GM15510 (cell line): ENCODE measurements around the gene ESD.

ENCODE experiments used
- POLR2A ChIP-seq: IDR thresholded peaks from 3 replicates; pipeline ENCODE4 v1.6.1; 2011; ENCODE audit warnings: borderline replicate concordance; ENCODE audit not compliant: insufficient read length; ENCODE audit errors: extremely low read depth

ESD gene

DNA sequence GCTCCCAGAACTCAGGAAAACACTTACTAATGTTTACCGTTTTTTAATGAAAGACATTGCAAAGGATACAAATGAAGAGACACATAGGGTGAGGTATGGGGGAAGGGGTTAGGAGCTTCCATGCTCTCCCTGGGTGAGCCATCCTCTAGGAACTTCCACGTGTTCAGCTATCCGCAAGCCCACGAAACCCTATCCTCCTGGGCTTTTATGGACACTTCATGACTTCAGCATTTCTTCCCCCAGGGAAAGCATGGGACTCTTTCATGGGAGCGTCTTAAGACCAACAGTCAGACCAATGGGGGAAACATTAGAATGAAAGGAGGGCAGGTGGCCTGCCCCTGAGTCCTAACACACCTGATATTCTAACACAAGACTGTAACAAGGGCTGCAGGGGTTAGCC lies 6.6 kb upstream of the ESD start:
- TF ChIP-seq POLR2A, result no peak

DNA sequence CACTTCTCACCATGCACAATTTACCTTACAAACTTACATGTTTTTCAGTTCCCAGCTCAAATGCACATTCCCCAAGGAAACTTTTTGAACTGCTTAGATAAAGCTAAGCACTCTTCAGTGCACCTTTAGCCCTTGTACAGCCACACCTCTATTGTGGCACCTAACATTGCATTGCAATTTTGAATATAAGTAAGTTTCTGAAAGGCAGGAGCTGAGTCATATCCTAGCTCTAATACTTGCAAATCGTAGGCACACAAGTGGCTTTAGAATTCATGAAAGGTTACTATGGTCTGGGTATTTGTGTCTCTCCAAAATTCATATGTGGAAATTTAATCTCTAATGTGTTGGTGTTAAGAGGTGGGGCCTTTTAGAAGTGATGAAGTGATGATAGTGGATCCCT lies 4.9 kb upstream of the ESD start:
- TF ChIP-seq POLR2A, result no peak

DNA sequence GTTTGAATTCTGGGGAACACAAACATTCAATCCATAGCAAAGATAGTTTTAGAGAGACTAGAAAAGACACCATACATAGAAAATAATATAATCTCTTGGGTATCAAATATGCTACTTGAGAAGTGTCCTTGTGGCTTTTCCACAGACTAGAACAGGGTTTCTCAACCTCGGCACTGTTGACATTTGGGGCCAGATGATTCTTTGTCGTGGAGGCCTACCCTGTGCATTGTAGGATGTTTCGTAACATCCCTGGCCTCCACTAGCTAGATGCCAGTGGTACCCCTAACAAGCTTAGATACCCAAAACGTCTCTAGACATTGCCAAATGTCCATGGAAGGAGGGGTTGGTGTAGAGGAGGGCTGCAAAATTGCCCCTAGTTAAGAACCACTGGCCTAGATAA lies 2.2 kb upstream of the ESD start:
- TF ChIP-seq POLR2A, result no peak

DNA sequence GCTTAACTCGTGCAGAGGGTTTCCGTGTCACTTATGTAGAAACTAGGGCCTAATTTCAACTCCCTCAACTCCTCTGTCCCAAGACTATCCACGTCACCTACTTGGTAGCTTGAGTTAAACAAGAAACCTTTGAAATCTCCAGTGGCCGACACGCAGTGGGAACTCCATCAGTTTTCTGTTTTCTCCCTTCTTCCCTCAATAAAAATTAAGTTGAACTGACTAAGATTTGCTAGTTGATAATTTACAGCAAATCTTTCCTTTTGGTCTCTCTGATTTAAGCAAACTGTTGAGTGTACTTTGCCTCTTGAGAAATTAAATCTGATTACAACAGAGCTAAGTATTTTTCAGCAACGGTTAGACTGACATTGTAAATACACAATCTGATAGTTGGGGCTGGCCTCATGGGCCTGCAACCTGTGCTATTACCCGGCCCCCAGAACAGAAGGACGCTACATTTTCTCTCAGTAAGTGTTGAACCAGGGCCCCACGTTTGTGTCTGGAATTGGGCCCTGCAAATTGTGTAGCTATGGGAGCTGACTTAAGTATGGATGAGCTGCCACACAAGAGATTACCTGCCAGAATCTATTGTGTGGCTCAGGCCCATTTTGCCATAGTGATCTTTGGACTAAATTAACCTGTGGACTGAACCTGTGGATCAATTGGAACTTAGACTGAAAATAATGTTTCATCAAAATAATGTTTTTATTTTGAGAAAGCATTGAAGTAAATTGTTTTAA lies 708 bp upstream of the ESD start:
- no peak for TF ChIP-seq POLR2A

DNA sequence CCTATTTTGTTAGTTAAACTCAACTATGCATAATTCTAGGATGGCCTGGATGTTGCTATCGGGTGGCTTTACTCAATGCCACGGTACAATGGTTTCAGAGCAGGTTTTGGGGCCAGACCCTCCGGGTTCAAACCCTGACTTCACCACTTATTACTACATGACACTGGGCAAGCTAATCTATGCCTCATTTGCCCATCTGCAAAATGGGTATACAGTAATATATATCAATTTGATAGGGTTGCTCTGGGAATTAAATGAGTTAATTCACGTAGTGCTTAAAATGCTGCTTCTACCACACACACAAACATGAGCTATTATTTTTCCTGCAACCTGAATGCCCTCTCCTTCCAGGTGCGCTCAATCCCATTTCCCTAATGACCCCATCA lies 839 bp downstream of the ESD start:
- no peak for TF ChIP-seq POLR2A

DNA sequence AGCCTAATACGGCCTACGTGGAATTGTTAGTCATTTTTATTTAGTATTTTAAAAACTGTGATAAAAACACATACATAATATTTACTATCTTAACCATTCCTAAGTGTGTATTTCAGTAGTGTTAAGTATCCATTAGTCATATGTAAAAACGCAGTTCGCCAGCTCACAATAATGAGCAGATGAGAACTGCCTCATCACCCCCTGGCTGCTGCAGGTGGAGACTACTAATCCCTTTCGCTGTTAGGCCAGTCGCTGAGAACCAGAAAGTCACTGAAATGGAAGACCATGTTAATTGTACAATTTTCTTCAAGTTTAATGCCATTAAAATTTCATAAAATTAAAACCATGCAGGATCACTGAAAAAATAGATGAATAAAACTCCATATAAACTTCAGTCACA lies 1.6 kb downstream of the ESD start:
- TF ChIP-seq POLR2A, result no peak

DNA sequence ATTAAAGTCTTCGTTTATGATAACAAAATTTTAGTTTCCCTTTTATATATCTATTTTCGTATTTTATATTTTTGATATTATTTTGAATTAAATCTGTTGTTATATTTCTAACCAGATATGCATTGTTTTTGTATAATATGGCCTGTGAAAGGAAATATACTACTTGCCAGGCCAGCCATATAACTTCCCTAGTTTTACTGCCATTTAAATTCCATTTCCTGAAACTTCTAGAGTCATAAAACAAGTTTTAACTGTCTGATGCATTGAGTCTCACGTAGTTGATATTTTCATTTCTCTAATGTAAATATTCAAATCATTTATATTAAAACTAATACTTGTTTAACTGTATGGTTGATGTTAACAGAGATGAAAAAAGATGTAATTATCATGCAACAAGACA lies 13.5 kb downstream of the ESD start:
- TF ChIP-seq POLR2A, result no peak

DNA sequence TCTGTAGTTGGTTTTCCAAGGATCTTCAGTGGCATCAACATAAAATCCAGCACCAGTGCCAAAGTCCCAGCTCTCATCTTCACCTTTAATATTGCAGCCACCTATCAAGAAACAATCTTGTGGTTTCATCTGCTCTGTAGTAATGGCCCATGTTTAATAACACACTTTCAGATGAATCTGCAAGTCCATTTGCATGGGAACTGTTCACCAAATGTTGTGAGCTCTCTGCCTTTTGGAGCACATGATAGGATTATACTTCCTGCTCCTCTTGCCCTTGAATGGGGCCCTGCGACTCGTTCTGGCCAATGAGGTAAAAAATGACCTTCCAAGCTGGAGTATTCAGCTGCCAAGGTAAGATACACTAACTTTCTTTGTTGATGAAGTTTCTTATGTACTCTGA lies 14.3 kb downstream of the ESD start:
- TF ChIP-seq POLR2A, result no peak

DNA sequence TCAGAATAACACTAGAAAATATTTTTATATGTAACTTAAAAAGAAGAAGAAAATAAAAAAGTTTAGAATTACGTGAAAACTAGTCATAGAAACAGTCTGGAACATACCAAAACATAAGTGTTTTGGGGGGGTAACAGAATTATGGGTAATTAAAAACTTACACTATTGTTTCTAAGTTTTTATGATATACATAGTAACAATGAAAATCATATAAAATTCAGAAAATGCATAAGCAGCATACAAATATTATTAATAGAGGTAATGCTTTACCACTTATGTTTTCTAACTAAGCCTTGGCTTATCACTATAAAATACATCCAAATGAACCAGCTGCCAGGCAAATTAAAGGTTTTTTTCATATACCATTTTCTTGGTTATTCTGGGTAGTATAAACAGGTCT lies 14.9 kb downstream of the ESD start:
- TF ChIP-seq POLR2A, result no peak

DNA sequence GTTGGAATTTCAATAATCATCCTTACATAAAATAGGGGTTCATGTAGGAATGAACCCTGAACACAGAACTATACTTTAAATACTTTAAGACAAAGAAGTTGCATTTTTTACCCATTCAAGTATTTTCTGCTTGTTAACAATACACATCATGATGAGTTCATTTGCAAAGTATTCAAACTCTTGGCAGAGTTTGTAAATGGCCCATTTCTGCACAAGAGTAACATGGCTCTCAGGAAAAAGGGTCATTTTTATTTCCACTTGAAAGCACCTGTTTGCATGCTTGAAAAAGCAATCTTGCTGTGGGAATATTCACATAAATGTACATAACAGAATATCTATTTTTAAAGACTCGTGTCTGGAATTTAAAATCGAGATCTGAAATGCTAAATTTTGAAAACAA lies 18.1 kb downstream of the ESD start:
- TF ChIP-seq POLR2A, result no peak

DNA sequence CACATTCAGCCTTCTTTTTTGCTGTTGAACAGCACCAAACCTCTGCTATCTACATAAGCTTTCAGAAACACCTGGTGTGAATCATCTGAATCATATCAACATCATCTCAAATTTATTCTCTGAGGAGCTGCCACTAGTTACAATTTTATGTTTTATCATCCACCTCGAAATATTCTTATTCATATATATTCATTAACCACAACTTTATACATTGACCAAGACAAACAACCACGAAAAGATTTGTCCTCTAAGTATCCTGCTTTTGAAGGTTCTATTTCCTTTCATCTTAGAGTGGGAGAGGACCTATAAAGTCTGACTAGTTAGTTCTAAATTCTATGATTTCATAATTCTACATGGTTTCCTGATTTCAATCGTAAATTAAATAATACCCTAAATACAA lies 18.9 kb downstream of the ESD start:
- TF ChIP-seq POLR2A, result no peak

DNA sequence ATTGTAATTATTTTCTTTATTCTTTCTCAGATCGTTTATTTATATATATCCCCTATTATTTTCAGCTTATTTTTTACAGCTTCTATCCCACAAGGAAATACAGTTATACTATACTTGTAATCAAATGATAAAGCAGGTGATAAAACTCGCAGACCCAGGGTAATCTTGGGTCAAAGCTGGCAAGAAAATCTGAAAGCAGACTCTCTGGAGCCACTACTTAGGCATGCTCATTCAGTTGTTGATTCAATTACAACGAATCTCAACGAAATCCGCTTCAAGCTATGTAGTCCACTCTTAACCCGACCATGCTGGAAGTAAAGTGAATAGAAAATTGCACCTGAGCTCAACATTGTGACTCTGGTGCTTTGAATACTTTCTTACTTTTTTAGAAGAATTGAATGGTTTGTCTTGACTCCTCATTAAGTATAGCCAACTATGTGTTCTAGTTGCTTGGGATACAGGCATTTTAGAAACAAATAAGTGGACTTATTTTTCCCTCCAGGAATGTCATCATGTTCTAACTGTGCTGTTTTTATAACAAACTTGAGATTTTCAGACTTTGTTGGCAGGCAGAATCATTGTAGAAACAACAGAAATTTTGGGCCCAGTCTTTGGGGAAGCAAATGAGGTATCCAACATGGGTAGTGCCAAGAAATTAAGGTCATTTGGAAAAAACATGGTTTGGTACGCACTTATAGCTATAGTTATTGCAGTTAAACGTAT lies 21.4 kb downstream of the ESD start:
- TF ChIP-seq POLR2A, result no peak

DNA sequence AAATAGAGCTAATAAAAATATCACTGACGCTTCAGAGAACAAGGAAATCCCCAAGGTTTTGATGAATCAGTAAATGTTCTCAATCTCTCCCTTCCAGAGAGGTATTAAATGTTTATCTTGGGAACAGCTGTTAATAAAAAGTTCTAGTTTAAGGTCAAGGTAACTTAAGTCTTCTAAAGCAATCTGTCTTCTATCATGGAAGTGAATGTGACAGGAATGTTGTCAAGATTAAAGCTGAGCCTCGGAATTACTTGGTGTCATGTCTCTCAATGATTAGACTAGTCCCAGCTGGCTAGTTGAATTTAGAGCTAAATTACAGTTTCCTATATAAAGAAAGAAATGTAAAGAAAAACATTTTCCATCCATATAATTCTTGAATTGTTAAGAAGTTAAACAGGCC lies 23.4 kb downstream of the ESD start:
- no peak for TF ChIP-seq POLR2A

DNA sequence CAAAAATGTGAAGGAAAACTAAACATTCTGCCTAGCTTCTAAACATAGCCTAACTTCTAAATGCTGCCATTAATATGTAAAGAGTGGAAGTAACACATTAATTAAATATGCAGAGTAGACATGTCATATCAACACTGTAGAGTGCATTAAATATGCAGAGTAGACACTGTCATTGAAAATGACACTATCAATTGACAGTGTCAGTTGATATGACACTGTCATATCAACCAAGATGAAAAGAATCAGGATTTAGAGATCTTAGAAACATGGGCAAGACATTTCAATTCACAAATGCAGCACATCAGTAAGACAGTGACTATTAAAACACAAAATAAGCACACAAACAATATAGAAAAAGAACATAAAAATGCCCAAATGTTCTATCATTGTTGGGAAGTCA lies 25.3 kb downstream of the ESD start:
- TF ChIP-seq POLR2A, result no peak

DNA sequence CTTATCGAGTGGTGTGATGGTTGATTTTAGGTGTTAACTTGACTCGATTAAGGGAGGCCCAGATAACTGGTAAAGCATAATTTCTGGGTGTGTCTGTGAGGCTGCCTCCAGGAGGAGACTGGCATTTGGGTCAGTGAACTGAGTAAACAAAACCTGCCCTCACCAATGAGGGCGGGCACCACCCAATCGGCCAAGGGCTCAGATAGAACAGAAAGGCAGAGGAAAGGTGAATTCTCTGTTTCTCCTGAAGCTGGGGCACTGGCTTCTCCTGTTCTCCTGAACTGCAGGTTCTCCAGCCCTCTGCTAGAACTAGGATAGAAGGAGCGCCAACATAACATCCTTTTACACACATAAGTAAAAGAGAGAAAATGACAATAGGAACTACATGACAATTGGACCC lies 35.1 kb downstream of the ESD start:
- no peak for TF ChIP-seq POLR2A

DNA sequence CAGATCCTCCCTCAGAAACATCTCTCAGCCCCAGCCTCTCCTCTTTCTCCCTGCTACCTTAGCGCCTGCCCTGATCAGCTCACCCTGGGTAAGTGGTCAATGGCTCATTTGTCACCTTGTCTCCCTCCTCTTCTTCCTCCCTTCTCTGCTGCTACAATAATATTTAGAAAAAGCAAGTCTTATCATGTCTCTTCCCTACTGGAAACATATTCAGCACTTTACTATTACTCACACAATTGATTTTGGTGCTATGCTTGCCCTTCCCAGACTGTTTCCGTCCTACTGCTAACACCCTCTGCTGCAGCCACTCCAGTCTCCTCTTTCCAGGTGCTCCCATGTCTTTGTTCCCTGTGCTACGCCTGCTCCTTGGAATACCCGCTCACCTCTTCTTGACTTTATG lies 35.8 kb downstream of the ESD start:
- no peak for TF ChIP-seq POLR2A

DNA sequence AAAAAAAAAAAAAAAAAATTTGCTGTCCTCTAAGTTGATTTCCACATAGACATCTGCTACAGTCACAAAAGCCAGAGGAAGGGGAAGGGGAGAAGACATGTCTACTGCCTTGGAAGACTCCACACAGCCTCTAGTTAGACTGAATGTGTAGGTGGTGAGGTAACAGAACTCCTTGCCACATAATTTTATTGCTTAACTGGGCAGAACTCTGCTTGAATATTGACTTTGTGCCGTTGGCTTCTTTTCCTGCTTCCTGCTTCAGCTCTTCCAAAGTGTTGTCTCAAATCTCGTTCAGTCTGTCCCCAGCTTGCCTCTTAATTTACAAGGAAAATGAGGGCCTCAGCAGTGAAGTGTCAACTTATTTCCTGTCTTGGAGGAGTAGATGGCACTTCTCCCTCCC lies 37.1 kb downstream of the ESD start:
- no peak for TF ChIP-seq POLR2A

DNA sequence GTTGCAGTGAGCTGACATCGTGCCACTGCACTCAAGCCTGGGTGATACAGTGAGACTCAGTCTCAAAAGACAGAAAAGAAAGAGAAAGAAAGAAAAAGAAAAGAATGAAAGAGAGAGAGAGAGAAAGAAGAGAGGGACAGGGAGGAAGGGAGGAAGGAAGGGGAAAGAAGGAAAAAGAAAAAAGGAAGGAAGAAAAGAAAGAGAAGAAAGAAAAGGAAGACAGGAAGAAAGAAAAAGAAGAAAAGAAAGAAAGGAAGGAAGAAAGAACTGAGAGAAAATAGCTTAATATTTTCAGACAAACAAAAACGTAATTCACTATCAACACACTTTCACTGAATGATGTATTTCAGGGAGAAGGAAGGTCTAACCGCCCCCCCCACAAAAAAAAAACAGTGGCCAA lies 39.3 kb downstream of the ESD start:
- TF ChIP-seq POLR2A, result no peak

DNA sequence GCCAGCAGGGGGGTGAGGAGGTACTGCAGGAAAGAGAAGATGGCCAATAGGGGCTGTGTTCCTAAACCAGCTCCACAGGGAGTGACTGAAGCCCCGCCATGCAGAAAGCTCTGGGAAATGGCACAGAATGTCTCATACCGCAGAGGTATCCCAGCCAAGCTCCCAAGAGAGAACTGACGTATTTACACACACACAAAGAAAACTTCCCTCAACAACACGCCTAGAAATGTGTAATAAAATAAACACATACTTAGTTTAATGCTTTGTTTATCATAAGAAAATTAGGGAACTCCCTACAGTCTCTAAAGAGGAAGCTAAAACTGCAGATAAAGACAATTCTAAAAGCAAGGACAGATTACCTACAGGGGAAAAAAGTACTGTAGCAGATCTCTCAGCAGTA lies 40.0 kb downstream of the ESD start:
- TF ChIP-seq POLR2A, result no peak
